HG02885 (cell line): ENCODE data around the gene SLC22A1.
A peak's percentile ranks its signal among the peaks of the same experiment; 100 is the strongest.
"Not testable (repeated sequence)": the region's sequence is repeated elsewhere in the genome, so short reads cannot be mapped to it uniquely, and the experiment has no call there.

Experiments used
- ATAC-seq: cut with Tn5 transposase; IDR thresholded peaks from one replicate; pipeline ENCODE4 v1.9.1; 2021; ENCODE audit warnings: mild to moderate bottlenecking; ENCODE audit not compliant: unreplicated experiment, poor library complexity

SLC22A1 gene

GRCh38 chr6:160163425-160163824, 41.8 kb downstream of the SLC22A1 start:
- no peak for ATAC-seq

GRCh38 chr6:160163912-160164311, 42.3 kb downstream of the SLC22A1 start:
- ATAC-seq: no peak

- ATAC-seq: not testable (repeated sequence)
Measured at GRCh38 chr6:160165928-160166327, 44.3 kb downstream of the SLC22A1 start.

- no peak for ATAC-seq
Measured at GRCh38 chr6:160167604-160168399, 46.2 kb downstream of the SLC22A1 start.

- no peak for ATAC-seq
Measured at GRCh38 chr6:160170018-160170680, 48.5 kb downstream of the SLC22A1 start.

GRCh38 chr6:160172704-160173103, 51.1 kb downstream of the SLC22A1 start:
- ATAC-seq: no peak

GRCh38 chr6:160173806-160174527, 52.4 kb downstream of the SLC22A1 start:
- ATAC-seq: no peak

GRCh38 chr6:160174681-160175080, 53.1 kb downstream of the SLC22A1 start:
- no peak for ATAC-seq

GRCh38 chr6:160177220-160177619, 55.6 kb downstream of the SLC22A1 start:
- no peak for ATAC-seq

- no peak for ATAC-seq
Measured at GRCh38 chr6:160178271-160178670, 56.7 kb downstream of the SLC22A1 start.

GRCh38 chr6:160180706-160181105, 59.1 kb downstream of the SLC22A1 start:
- no peak for ATAC-seq

- no peak for ATAC-seq
Measured at GRCh38 chr6:160188773-160189172, 67.2 kb downstream of the SLC22A1 start.

GRCh38 chr6:160190081-160190480, 68.5 kb downstream of the SLC22A1 start:
- no peak for ATAC-seq

GRCh38 chr6:160190973-160191372, 69.4 kb downstream of the SLC22A1 start:
- no peak for ATAC-seq

- no peak for ATAC-seq
Measured at GRCh38 chr6:160192840-160193239, 71.2 kb downstream of the SLC22A1 start.

- ATAC-seq: no peak
Measured at GRCh38 chr6:160194808-160195207, 73.2 kb downstream of the SLC22A1 start.

- no peak for ATAC-seq
Measured at GRCh38 chr6:160197662-160198061, 76.0 kb downstream of the SLC22A1 start.

GRCh38 chr6:160198606-160199211, 77.1 kb downstream of the SLC22A1 start:
- peak; percentile 65 for ATAC-seq

GRCh38 chr6:160201061-160201460, 79.4 kb downstream of the SLC22A1 start:
- ATAC-seq: no peak

GRCh38 chr6:160202411-160202810, 80.8 kb downstream of the SLC22A1 start:
- ATAC-seq: no peak

GRCh38 chr6:160203076-160203475, 81.5 kb downstream of the SLC22A1 start:
- no peak for ATAC-seq
